CD4-positive, alpha-beta T cell treated with Interleukin-21 for 1 hour (primary cell): ENCODE measurements around the gene GOLGA5.
"Not testable (repeated sequence)": the region's sequence is repeated elsewhere in the genome, so short reads cannot be mapped to it uniquely, and the experiment has no call there.

Experiments
- DNase-seq: peaks from one replicate; pipeline ENCODE4 v3.0.0-alpha.2; 2020

GOLGA5 gene, protein sequence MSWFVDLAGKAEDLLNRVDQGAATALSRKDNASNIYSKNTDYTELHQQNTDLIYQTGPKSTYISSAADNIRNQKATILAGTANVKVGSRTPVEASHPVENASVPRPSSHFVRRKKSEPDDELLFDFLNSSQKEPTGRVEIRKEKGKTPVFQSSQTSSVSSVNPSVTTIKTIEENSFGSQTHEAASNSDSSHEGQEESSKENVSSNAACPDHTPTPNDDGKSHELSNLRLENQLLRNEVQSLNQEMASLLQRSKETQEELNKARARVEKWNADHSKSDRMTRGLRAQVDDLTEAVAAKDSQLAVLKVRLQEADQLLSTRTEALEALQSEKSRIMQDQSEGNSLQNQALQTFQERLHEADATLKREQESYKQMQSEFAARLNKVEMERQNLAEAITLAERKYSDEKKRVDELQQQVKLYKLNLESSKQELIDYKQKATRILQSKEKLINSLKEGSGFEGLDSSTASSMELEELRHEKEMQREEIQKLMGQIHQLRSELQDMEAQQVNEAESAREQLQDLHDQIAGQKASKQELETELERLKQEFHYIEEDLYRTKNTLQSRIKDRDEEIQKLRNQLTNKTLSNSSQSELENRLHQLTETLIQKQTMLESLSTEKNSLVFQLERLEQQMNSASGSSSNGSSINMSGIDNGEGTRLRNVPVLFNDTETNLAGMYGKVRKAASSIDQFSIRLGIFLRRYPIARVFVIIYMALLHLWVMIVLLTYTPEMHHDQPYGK

DNA sequence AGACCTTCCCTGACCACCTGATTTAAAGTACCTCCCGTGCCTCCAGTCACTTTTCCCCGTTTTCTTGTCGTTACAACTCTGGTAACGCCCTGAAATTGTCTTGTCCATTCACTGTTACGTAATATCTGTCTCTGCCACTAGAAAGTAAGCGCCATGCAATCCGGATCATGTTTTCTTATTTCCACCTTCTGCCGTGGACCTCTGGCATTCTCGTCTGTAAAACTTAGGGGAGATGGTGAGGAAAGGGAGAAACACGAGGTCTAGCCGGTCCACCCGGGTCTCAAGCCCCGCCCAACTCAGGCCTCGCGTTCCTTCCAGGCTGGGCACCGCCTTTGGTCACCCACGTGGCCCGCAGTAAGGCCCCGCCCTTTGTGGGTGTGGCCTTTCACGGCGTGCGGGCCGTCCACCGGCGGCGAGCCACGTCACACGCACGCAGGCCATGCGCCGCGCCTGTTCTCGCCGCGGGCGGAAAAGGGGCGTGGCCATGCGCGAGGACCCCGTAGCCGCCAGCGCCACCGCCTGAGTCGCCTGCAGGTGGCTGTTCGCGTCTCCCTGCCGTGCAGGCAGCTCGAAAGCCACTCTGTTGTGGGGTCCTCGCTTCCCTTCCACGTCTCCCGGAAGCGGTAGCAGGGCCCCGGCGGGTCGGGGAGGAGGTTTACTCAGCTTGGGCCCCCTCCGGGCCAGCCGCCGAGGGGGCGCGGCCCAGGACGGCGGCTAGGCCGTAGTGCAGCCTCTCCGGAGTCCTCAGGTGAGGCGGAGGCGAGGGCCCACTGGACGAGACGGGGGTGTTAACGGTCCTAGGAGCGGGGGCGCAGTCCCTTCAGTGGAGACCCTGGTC lies at the start of gene GOLGA5:
GOLGA5 (plus strand) TSS at position 597 of the 838 bp plus-strand sequence. CDS start 3,133 bp downstream, outside the sequence.
- DNase-seq = peak; percentile 99

DNA sequence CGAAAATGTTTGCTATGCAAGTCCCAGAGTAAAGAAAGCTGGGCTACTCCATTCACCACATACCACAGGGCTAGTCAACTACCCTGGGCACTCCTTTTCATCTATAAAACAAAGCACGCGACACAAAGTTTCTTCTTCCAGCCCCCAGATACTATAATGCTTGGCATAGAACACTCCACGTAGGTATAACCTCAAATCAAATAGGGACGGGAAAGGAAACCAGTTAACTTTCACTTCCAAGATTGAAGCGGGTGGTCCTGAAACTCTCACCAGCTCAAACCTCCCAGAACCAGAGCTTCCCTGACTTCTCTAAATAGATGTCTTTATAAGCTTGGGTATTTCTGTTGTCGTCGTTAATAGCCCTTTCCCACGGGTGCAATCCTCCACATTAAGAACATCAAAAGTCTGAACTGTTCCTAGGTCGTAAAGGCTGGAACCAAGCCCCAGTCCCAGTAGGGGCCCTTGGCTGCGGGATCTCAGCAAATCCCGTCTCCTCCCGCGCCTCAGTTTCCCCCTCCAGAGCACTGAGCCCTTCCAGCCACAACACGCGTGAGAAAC lies 46.3 kb upstream of the GOLGA5 start:
- no peak for DNase-seq

DNA sequence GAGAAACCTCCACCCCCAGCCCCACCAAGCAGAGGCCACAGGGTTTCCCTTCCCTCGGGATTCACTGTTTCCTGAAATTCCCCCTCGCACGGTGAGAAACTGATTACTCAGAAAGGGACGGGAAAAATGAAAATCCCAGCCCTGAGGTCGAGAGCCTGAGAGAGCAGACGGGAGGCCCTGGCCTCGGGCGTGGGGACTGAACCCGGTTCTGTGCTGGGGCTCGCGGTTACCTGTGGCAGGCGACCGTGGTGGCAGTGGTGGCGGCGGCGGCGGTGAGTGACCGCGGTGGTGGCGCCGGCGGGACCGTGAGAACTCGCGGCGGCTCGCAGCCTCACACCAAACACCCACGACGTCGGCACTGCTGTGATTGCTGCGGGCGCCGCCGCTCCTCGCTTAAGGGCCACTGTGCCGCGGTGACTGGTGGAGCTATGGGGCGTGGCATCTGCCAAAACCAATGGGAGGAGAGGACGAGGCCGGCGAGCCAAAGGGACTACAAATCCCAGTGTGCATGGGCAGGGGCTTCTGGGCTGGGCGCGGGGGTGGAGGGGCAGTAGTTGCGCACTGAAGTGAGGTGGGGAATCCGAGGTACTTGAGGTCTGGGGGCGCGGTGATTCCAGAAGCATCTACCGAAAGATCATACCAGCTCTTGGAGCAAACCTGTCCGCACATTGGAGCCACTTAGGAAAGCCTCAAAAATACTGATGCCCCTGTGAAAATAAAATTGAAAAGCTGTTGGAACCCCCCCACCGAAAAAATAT lies 45.7 kb upstream of the GOLGA5 start, which contains the start of gene LGMN:
LGMN (minus strand) TSS at position 369 of the 758 bp plus-strand sequence. CDS start 15,841 bp downstream, outside the sequence.
- DNase-seq = peak; percentile 89

DNA sequence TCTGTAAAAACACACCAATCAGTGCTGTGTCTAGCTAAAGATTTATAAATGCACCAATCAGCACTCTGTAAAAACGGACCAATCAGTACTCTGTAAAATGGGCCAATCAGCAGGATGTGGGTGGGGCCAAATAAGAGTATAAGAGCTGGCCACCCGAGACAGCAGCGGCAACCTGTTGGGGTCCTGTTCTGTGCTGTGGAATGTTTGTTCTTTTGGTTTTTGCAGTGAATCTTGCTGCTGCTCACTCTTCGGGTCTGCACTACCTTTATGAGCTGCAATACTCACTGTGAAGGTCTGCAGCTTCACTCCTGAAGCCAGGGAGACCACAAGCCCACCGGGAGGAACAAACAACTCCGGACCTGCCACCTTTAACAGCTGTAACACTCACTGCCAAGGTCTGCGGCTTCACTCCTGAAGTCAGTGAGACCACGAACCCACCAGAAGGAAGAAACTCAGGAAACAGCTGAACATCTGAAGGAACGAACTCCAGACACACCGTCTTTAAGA lies 43.8 kb upstream of the GOLGA5 start:
- DNase-seq = peak; percentile 74

DNA sequence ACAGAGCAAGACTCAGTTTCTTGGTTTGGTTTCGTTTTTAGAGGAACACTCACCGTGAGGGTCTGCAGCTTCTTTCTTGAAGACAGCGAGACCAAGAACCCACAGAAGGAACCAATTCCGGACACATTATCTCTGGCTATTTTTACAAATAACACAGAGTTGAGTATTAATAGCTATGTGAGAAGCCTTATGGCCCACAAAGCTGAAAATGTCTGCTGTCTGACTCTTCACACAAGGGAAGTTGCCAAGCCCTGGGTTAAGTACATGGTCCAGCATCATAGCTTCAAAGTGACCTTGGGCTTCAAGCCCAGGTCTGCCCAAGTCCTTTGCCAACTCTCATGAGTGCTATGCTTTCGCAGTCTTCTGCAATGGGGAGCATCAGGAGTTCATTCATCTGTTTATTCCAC lies 43.1 kb upstream of the GOLGA5 start:
- no peak for DNase-seq

DNA sequence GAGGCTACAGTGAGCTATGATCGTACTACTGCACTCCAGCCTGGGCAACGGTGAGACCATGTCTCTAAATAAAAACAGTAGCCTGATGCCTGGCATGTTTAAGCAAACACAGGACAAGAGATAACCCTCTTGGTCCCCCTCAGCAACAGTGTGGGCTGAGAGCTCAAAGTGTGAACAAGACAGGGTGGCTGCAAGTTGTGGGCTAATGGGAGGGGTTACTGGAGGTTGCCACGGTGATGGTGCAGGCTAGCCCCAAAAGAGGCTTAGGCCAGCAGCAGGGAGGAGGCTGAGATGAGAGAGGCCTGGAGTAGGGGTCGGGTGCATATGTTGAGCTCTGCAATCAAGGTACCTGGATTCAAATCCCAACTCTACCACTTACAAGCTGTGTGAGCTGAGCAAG lies 42.3 kb upstream of the GOLGA5 start:
- no peak for DNase-seq

DNA sequence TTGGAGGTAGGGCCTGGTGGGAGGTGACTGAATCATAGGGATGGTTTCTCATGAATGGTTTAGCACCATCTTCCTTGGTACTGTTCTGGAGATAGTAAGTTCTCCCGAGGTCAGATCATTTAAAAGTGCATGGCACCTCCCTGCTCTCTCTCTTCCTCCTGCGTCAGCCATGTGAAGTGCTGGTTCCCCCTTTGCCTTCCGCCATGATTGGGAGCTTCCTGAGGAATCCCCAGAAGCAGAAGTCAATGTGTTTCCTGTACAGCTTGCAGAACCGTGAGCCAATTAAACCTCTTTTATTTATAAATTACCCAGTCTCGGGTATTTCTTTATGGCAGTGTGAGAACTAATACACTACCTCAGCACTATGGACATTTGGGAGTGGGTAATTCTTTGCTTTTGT lies 40.9 kb upstream of the GOLGA5 start:
- DNase-seq = no peak

DNA sequence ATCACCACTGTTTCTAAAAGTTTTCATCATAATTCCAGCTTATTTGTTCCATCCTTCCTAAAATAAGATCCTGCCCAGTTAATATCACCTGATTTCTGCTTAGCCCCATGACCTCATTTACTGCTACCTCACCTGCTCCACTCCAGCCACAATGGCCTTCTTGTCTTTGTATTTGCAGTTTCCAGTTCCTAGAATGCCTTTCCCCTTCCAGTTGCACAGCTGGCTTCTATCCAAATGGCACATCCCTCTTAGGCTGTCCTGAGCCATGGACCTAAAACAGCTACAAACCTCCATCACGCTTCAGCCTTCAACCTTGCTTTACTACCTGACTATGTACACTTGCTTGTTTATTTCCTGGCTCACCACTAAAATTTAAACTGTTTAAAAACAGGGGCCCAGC lies 39.1 kb upstream of the GOLGA5 start:
- no peak for DNase-seq

DNA sequence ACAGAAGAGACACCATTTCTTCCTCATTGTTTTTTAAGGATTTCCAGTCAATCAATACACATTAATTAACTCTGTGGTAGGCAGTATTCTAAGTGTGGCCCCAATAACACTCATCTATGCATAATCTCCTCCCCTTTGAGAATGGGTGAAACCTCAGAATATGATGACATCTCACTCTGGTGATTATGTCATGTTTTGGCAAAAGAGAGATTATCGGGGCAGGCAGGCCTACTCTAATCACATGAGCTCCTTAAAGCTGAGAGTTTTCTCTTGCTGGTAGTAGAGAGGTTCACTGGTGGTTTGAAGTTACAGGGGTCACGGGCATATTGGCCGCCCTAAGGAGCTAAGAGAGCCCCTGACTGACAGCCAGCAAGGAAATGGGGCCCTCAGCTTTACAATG lies 38.6 kb upstream of the GOLGA5 start:
- DNase-seq = no peak

DNA sequence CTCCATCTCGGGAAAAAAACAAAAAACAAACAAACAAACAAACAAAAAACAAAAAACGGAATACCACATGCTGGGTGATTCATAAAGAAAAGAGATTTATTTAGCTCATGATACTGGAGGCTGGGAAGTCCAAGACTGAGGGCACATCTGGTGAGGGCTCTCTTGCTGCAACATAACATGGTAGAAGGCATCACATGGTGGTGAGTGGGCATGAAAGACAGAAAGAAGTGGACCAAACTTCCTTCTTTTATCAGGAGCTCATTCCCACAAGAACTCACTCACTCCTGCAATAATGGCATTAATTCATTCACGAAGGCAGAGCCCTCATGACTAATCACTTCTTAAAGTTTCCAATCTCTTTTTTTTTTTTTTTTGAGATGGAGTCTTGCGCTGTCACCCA lies 37.7 kb upstream of the GOLGA5 start:
- DNase-seq = no peak

DNA sequence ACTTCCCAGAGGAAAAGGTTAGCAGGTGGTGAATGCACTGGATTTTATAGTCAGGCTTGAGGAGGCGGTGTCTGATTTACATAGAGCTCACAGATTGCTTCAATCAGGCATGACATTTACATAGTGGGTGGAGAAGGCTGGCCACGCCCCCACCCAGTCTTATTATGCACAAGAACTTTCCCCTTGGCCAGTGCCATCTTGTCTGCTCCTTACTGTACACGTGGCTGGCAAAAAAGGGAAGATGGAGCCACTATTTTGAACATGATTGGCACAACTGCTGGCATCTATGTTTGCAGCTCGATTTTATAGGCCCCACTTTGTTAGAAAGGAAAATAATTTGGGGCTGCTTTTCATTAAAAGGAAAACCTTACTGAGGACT lies 34.8 kb upstream of the GOLGA5 start:
- DNase-seq = no peak

DNA sequence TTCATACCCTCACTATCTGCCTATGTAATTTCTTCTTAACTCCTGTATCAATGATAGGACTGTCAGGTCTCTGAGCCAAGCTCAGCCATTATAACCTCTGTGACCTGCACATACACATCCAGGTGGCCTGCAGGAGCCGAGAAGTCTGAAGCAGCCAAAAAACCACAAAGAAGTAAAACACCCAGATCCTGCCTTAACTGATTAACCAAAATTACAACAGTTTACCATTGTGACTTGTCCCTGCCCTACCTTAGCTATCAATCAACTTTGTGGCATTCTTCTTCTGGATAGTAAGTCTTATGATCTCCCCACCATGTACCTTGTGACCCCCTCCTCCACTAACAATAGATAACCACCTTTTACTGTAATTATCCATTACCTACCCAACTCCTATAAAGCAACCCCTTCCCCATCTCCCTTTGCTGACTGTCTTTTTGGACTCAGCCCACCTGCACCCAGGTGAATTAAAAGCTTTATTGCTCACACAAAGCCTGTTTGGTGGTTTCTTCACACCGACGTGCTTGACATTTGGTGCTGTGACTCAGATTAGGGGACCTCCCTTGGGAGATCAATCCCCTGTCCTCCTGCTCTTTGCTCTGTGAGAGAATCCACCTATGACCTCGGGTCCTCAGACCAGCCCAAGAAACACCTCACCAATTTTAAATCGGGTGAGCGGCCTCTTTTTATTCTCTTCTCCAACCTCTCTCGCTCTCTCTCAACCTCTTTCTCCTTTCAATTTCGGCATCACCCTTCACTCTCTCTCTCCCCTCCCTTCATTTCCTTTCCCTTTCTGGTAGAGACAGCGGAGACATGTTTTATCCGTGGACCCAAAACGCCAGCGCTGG lies 34.2 kb upstream of the GOLGA5 start:
- DNase-seq = no peak

DNA sequence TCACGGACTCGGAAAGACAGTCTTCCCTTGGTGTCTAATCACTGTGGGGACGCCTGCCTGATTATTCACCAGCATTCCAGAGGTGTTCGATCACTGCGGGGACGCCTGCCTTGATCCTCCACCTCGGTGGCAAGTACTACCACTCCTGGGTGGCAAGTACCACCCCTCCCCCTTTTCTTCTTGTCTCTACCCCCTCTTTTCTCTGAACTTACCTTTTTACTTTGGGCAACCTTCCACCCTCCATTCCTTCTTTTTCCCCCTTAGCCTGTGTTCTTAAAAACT lies 33.6 kb upstream of the GOLGA5 start:
- no peak for DNase-seq

DNA sequence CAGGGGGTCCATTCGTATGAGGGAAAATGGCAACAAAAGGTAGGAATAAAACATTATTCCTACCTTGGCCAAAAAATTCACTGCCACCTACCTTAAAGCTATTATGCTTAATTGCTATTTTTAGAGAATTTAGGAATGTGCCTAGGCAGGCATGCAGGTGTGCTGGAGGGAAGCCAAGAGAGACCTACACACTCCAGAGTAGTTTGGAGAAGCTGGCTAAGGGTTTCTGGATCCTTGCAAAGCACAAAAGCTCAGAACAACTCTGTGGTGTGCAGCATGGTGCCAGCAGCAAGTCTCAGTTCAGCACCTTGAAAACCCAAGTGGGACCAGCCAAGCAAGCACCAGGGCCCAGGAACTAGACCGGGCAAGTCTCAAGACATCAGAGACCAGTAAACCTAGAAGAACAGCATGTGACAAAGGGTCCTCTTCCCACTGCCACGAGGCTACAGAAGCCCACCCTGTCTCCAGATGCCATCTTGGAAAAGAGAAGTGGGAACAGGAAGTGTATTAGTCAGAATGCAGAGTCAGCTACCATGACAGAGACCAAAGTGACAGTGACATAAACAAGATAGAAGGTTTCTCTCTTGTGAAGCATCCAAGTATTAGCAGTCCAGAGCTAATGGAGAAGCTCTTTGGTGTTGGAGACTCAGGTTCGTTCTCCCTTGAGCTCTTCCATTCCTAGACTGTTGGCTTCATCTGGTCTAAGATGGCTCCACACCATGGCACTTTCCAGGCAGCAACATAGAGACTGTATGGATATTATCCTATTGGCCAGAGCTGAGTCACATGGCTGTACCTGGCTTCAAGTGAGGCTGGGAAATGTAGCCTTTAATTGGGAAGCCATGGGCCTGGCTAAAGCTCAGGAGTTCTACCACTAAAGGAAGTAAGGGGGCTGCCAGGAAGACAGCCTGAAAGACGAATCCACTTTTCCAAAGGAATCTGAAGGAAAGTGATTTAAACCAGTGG lies 30.2 kb upstream of the GOLGA5 start:
- DNase-seq = not testable (repeated sequence)

DNA sequence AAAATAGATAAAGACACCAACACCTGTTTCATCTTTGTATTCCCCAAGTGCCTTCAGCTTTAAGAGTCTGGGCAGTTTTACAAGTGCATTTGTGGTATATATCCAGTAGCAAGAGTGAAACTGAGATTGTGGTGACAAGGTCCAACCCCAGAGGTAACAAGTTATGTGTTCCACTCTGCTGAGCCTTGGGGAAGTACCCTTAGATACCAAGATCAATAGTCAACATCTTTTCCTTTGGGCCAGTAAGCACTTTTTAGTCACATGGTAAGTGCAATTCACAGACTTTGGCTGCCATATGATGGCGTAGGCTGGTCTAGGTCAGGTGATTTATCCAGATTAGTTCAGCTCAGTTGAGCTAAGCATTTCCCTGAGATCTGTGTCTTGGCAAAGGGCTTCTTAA lies 25.9 kb upstream of the GOLGA5 start:
- DNase-seq = peak; percentile 47

DNA sequence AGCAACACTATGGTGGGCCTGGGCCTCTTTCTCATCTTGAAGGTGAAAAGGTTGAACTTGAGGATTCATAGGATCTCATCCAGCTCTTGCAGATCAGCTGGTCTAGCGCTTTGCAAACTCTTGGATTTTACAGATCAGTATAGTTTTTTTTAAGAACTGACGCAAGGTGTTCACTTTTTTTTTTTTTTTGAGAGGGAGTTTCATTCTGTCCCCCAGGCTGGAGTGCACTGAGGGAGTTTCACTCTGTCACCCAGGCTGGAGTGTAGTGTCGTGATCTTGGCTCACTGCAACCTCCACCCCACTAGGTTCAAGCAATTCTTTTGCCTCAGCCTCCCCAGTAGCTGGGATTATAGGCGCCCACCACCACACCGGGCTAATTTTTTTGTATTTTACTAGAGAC lies 25.3 kb upstream of the GOLGA5 start:
- no peak for DNase-seq

DNA sequence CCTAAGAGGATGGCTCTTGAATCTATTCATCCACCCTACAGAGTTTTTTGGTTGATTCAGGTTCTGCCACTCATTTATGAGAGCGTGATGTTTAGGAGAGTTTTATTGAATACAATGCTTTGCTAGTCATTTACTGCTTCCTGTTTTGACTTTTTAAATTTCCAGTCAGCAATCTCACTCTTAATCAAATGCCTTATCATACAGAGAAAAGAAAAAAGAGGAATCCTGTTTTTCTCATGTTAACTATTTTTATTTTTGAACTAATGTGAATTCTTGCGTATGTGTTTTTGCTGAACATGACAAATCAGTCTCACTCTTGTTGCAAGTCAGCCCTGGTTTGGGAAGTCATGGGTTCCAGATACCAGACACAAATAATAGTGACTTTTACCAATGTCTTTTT lies 23.6 kb upstream of the GOLGA5 start:
- DNase-seq = no peak

DNA sequence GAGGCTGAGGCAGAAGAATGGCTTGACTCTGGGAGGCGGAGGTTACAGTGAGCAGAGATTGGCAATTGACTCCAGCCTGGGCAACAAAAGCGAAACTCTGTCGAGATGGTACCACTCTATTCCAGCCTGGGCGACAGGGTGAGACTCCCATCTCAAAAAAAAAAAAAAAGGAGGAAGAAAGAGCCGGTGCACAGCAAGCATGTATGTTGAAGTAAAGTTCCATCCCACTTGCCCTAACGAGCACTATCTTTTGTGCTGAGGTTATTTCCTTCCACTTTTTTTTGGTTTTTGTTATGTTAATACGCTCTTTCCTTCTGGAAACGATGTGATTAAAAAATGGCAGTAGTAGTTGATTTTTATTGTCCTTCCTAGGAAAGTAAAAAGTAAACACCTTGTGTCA lies 19.5 kb upstream of the GOLGA5 start:
- DNase-seq = no peak

DNA sequence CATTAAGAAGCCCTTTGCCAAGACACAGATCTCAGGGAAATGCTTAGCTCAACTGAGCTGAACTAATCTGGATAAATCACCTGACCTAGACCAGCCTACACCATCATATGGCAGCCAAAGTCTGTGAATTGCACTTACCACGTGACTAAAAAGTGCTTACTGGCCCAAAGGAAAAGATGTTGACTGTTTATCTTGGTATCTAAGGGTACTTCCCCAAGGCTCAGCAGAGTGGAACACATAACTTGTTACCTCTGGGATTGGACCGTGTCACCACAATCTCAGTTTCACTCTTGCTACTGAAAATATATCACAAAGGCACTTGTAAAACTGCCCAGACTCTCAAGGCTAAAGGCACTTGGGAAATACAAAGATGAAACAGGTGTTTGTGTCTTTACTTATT lies 18.8 kb upstream of the GOLGA5 start:
- peak; percentile 33 for DNase-seq
